ENCODE results near the gene BLOC1S4.

Gene BLOC1S4

GRCh38 chr4:6730603-6731317 lies 14.8 kb downstream of the BLOC1S4 start:
- H3K36me3 ChIP-seq (ENCODE audit: insufficient read depth, low read length), result no peaks in the 10 kb centered on the region
- H3K27ac ChIP-seq (ENCODE audit: low read depth, low read length), result no peak overlapping the region
- H2AFZ ChIP-seq (ENCODE audit: low read length, unreplicated experiment), result peak overlapping the region; percentile 32
- H3K27me3 ChIP-seq (ENCODE audit: insufficient read depth, low read length), result no peaks in the 10 kb centered on the region
- no peak overlapping the region for H3K4me3 ChIP-seq (ENCODE audit: low read depth, low read length)
- H3K4me1 ChIP-seq (ENCODE audit: control insufficient read depth, insufficient read depth, low read length, unreplicated experiment), result peaks cover 24% of the 10 kb centered on the region
- no peaks in the 10 kb centered on the region for H3K79me2 ChIP-seq (ENCODE audit: control insufficient read depth, insufficient read depth, low read length, unreplicated experiment)

- H2AFZ ChIP-seq (ENCODE audit: low read length, unreplicated experiment), result no peak overlapping the region
These were observed 15.3 kb downstream of the BLOC1S4 start for GRCh38 chr4:6731318-6731675.

GRCh38 chr4:6731780-6732179 lies 15.8 kb downstream of the BLOC1S4 start:
- Histone ChIP-seq H3K27me3 (ENCODE audit: insufficient read depth, low read length) (no peaks in the 10 kb centered on the region), H3K4me3 (ENCODE audit: low read depth, low read length) (no peak overlapping the region), H2AFZ (ENCODE audit: low read length, unreplicated experiment) (no peak overlapping the region), H3K27ac (ENCODE audit: low read depth, low read length) (no peak overlapping the region), H3K79me2 (ENCODE audit: control insufficient read depth, insufficient read depth, low read length, unreplicated experiment) (no peaks in the 10 kb centered on the region), H3K4me1 (ENCODE audit: control insufficient read depth, insufficient read depth, low read length, unreplicated experiment) (peaks cover 22% of the 10 kb centered on the region), H3K36me3 (ENCODE audit: insufficient read depth, low read length) (no peaks in the 10 kb centered on the region)

More at GRCh38 chr4:6731318-6731675, 15.3 kb downstream of the BLOC1S4 start:
- Histone ChIP-seq H3K79me2 (ENCODE audit: control insufficient read depth, insufficient read depth, low read length, unreplicated experiment) (no peaks in the 10 kb centered on the region), H3K36me3 (ENCODE audit: insufficient read depth, low read length) (no peaks in the 10 kb centered on the region), H3K4me1 (ENCODE audit: control insufficient read depth, insufficient read depth, low read length, unreplicated experiment) (peaks cover 24% of the 10 kb centered on the region), H3K27ac (ENCODE audit: low read depth, low read length) (no peak overlapping the region), H3K27me3 (ENCODE audit: insufficient read depth, low read length) (no peaks in the 10 kb centered on the region), H3K4me3 (ENCODE audit: low read depth, low read length) (no peak overlapping the region)

- no peak overlapping the region for H3K4me3 ChIP-seq (ENCODE audit: low read depth, low read length)
- no peaks in the 10 kb centered on the region for H3K36me3 ChIP-seq (ENCODE audit: insufficient read depth, low read length)
- H2AFZ ChIP-seq (ENCODE audit: low read length, unreplicated experiment), result peak overlapping the region; percentile 73
- peaks cover 16% of the 10 kb centered on the region for H3K4me1 ChIP-seq (ENCODE audit: control insufficient read depth, insufficient read depth, low read length, unreplicated experiment)
- no peaks in the 10 kb centered on the region for H3K79me2 ChIP-seq (ENCODE audit: control insufficient read depth, insufficient read depth, low read length, unreplicated experiment)
- no peaks in the 10 kb centered on the region for H3K27me3 ChIP-seq (ENCODE audit: insufficient read depth, low read length)
- H3K27ac ChIP-seq (ENCODE audit: low read depth, low read length), result peak overlapping the region; percentile 75
These were observed 16.7 kb downstream of the BLOC1S4 start for GRCh38 chr4:6732441-6733357.

- no peaks in the 10 kb centered on the region for H3K36me3 ChIP-seq (ENCODE audit: insufficient read depth, low read length)
- no peak overlapping the region for H2AFZ ChIP-seq (ENCODE audit: low read length, unreplicated experiment)
- no peak overlapping the region for H3K4me3 ChIP-seq (ENCODE audit: low read depth, low read length)
- no peak overlapping the region for H3K27ac ChIP-seq (ENCODE audit: low read depth, low read length)
- no peaks in the 10 kb centered on the region for H3K79me2 ChIP-seq (ENCODE audit: control insufficient read depth, insufficient read depth, low read length, unreplicated experiment)
- H3K27me3 ChIP-seq (ENCODE audit: insufficient read depth, low read length), result no peaks in the 10 kb centered on the region
- peaks cover 12% of the 10 kb centered on the region for H3K4me1 ChIP-seq (ENCODE audit: control insufficient read depth, insufficient read depth, low read length, unreplicated experiment)
These were observed 17.6 kb downstream of the BLOC1S4 start for GRCh38 chr4:6733358-6734164.

- no peaks in the 10 kb centered on the region for H3K27me3 ChIP-seq (ENCODE audit: insufficient read depth, low read length)
- no peak overlapping the region for H3K4me3 ChIP-seq (ENCODE audit: low read depth, low read length)
- no peak overlapping the region for H3K27ac ChIP-seq (ENCODE audit: low read depth, low read length)
- no peaks in the 10 kb centered on the region for H3K79me2 ChIP-seq (ENCODE audit: control insufficient read depth, insufficient read depth, low read length, unreplicated experiment)
- H3K36me3 ChIP-seq (ENCODE audit: insufficient read depth, low read length), result no peaks in the 10 kb centered on the region
- H2AFZ ChIP-seq (ENCODE audit: low read length, unreplicated experiment), result no peak overlapping the region
- H3K4me1 ChIP-seq (ENCODE audit: control insufficient read depth, insufficient read depth, low read length, unreplicated experiment), result peaks cover 12% of the 10 kb centered on the region
These were observed 18.3 kb downstream of the BLOC1S4 start for GRCh38 chr4:6734165-6734786.

GRCh38 chr4:6739920-6740319 lies 23.9 kb downstream of the BLOC1S4 start:
- Histone ChIP-seq H3K4me1 (ENCODE audit: control insufficient read depth, insufficient read depth, low read length, unreplicated experiment) (no peaks in the 10 kb centered on the region), H3K27me3 (ENCODE audit: insufficient read depth, low read length) (no peaks in the 10 kb centered on the region), H3K79me2 (ENCODE audit: control insufficient read depth, insufficient read depth, low read length, unreplicated experiment) (no peaks in the 10 kb centered on the region), H2AFZ (ENCODE audit: low read length, unreplicated experiment) (no peak overlapping the region), H3K4me3 (ENCODE audit: low read depth, low read length) (no peak overlapping the region), H3K36me3 (ENCODE audit: insufficient read depth, low read length) (no peaks in the 10 kb centered on the region), H3K27ac (ENCODE audit: low read depth, low read length) (no peak overlapping the region)

- Histone ChIP-seq H3K36me3 (ENCODE audit: insufficient read depth, low read length) (no peaks in the 10 kb centered on the region), H3K4me1 (ENCODE audit: control insufficient read depth, insufficient read depth, low read length, unreplicated experiment) (no peaks in the 10 kb centered on the region), H2AFZ (ENCODE audit: low read length, unreplicated experiment) (no peak overlapping the region), H3K27ac (ENCODE audit: low read depth, low read length) (no peak overlapping the region), H3K4me3 (ENCODE audit: low read depth, low read length) (no peak overlapping the region), H3K27me3 (ENCODE audit: insufficient read depth, low read length) (no peaks in the 10 kb centered on the region), H3K79me2 (ENCODE audit: control insufficient read depth, insufficient read depth, low read length, unreplicated experiment) (no peaks in the 10 kb centered on the region)
These were observed 24.4 kb downstream of the BLOC1S4 start for GRCh38 chr4:6740347-6740746.

GRCh38 chr4:6742507-6742906 lies 26.5 kb downstream of the BLOC1S4 start:
- no peaks in the 10 kb centered on the region for H3K36me3 ChIP-seq (ENCODE audit: insufficient read depth, low read length)
- H3K79me2 ChIP-seq (ENCODE audit: control insufficient read depth, insufficient read depth, low read length, unreplicated experiment), result no peaks in the 10 kb centered on the region
- peaks cover 5% of the 10 kb centered on the region for H3K4me1 ChIP-seq (ENCODE audit: control insufficient read depth, insufficient read depth, low read length, unreplicated experiment)
- H3K27me3 ChIP-seq (ENCODE audit: insufficient read depth, low read length), result no peaks in the 10 kb centered on the region
- H2AFZ ChIP-seq (ENCODE audit: low read length, unreplicated experiment), result no peak overlapping the region
- no peak overlapping the region for H3K4me3 ChIP-seq (ENCODE audit: low read depth, low read length)
- H3K27ac ChIP-seq (ENCODE audit: low read depth, low read length), result no peak overlapping the region

GRCh38 chr4:6742989-6743388 lies 27.0 kb downstream of the BLOC1S4 start:
- Histone ChIP-seq H3K27me3 (ENCODE audit: insufficient read depth, low read length) (no peaks in the 10 kb centered on the region), H3K36me3 (ENCODE audit: insufficient read depth, low read length) (no peaks in the 10 kb centered on the region), H3K27ac (ENCODE audit: low read depth, low read length) (no peak overlapping the region), H3K4me3 (ENCODE audit: low read depth, low read length) (no peak overlapping the region), H3K79me2 (ENCODE audit: control insufficient read depth, insufficient read depth, low read length, unreplicated experiment) (no peaks in the 10 kb centered on the region), H2AFZ (ENCODE audit: low read length, unreplicated experiment) (no peak overlapping the region), H3K4me1 (ENCODE audit: control insufficient read depth, insufficient read depth, low read length, unreplicated experiment) (peaks cover 7% of the 10 kb centered on the region)
